Prostate gland (tissue), 2 donors: ENCODE measurements around the gene B3GNT5. TPM values are rescaled to one million over a fixed set of nuclear protein-coding genes. Genes with fewer than 3 reads are reported as not detected.

Source experiments
- DNase-seq: peaks from one replicate; pipeline ENCODE4 v3.0.0-alpha.2; 2019; ENCODE audit warnings: low spot score
- H3K27ac ChIP-seq, 2 donors: fragments of 200-600 bp; sonication (generic); 2 replicates each; pipeline ENCODE4 v1.5.1; 2017 to 2019
- H3K27me3 ChIP-seq: fragments of 200-600 bp; sonication (generic); replicated peaks from 2 replicates; pipeline ENCODE4 v1.5.1; 2019; ENCODE audit not compliant: insufficient read depth
- H3K36me3 ChIP-seq, 2 donors: fragments of 200-600 bp; sonication (generic); 1 replicate in 1 of 2; 2 replicates in 1 of 2; pipeline versions ENCODE4 v1.5.1 to v1.8.1; 2017 to 2019
- H3K4me1 ChIP-seq: fragments of 200-600 bp; sonication (generic); replicated peaks from 2 replicates; pipeline ENCODE4 v1.5.1; 2019
- H3K4me3 ChIP-seq, 2 donors: fragments of 200-600 bp; sonication (generic); 2 replicates each; pipeline ENCODE4 v1.5.1; 2017 to 2019
- H3K9me3 ChIP-seq: fragments of 200-600 bp; sonication (generic); 2 replicates; pipeline ENCODE4 v1.5.1; 2017
- POLR2A ChIP-seq: fragments of 450-650 bp; IDR thresholded peaks from one replicate; pipeline ENCODE4 v1.6.1; 2016; ENCODE audit warnings: antibody characterized with exemption, mild to moderate bottlenecking
- POLR2AphosphoS5 ChIP-seq: sonication (generic); formaldehyde crosslinking; IDR thresholded peaks from one replicate; pipeline ENCODE4 v1.6.1; 2017; ENCODE audit warnings: antibody characterized with exemption
- WGBS: methylation state at CpG from one replicate; pipeline ENCODE4 v1.1.5; 2018; 5-methylcytosine and 5-hydroxymethylcytosine counted together
- intact Hi-C: fragments of 100-400 bp; cut with DNase I; formaldehyde crosslinking; loops from one replicate; pipeline ENCODE4 v1.14.2; 2022
- total RNA-seq, 2 donors: library from RNA; depleted of rRNA; stranded (reverse); fragments of >200 nt; gene quantifications; one replicate each; pipeline ENCODE4 v1.1.0, GENCODE V29; 2016
- TF ChIP-seq, protein P1 (sequence below), 4 experiments: fragments of 200-600 bp in 2 of 4; fragments of 450-650 bp in 2 of 4; sonication (generic) in 2 of 4; IDR thresholded peaks; 1 replicate in 3 of 4; 2 replicates in 1 of 4; pipeline ENCODE4 v1.5.1; 2016 to 2019; ENCODE audit warnings: antibody characterized with exemption in 4 of 4, mild to moderate bottlenecking in 2 of 4, moderate library complexity in 2 of 4

Gene B3GNT5
- total RNA-seq, 2 donors from 2014 or later: 5.9 to 7.2 TPM

DNA sequence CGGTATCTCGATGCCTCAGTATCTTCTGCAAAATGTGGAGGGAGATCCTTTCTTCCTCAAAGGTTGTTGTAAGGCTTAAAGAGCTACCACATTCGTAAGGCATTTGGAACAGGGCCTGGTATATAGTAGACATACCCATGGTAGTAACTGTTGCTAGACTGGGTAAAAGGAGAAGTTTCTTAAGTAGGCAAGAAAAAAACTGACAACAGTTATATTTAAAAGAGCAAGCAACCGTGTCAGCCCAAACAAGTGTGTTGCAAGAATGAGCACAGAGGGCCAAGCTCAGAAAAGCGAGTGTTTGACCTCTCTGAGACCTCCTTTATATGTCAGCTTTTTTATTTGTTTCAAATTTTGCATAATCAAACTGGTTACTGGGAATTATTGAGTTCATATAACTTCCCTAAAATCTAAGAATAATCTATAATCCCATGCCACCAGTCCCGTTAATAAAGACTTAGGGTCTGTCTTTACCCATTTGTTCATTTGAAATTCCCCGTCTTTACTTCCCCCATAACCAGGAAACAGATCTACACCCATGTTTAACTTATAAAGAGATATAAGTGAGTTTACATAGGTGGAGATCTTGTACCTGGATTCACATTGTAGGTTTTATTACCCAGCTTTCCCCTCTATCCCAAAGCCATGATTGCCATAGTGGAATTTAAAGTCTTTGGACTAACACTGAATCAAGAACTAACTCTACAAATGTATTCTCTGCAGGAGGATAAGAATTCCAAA is 7.3 kb downstream of the B3GNT5 start:
- no peaks in the 10 kb centered on the region for H3K27me3 ChIP-seq
- no peaks in the 10 kb centered on the region for H3K36me3 ChIP-seq
- TF ChIP-seq POLR2AphosphoS5 (no peak), POLR2A (no peak)
- TF ChIP-seq, protein P1, sequence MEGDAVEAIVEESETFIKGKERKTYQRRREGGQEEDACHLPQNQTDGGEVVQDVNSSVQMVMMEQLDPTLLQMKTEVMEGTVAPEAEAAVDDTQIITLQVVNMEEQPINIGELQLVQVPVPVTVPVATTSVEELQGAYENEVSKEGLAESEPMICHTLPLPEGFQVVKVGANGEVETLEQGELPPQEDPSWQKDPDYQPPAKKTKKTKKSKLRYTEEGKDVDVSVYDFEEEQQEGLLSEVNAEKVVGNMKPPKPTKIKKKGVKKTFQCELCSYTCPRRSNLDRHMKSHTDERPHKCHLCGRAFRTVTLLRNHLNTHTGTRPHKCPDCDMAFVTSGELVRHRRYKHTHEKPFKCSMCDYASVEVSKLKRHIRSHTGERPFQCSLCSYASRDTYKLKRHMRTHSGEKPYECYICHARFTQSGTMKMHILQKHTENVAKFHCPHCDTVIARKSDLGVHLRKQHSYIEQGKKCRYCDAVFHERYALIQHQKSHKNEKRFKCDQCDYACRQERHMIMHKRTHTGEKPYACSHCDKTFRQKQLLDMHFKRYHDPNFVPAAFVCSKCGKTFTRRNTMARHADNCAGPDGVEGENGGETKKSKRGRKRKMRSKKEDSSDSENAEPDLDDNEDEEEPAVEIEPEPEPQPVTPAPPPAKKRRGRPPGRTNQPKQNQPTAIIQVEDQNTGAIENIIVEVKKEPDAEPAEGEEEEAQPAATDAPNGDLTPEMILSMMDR (IDR thresholded peaks at IDR 0.05): no peak
- H3K9me3 ChIP-seq: no peaks in the 10 kb centered on the region
- no peak overlapping the region for H3K27ac ChIP-seq
- intact Hi-C loops: no loop called here
- WGBS: 70% methylated on average over 7 of the region's 7 CpGs
- DNase-seq: no peak
- no peaks in the 10 kb centered on the region for H3K4me1 ChIP-seq
- H3K4me3 ChIP-seq: no peak overlapping the region

DNA sequence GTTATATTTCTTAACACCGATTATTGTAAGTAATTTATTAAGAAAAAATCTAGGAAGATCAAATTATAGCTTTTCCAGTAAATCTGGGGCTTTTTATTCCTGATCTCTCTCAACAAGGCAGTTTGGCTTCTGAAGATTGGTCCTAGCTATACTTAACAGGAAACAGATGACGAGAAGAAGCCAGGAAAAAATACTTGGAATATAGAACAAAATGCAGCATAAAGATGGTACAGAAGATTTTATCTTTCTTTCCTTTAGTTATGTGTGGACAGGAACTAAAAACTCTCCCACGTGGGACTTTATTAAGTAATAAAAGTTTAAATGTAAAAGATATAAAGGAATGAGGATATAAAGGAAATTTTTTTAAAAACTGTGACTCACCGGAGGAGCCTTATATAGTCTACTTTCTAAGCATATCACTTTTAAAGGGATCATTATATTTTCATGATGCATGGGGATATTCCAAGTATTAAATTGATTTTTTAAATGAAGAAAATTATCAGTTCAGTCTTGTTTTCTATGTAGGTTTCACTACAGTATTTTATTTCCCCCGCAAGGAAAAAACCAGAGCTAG is 8.2 kb downstream of the B3GNT5 start:
- 66% methylated on average over 5 of the region's 5 CpGs for WGBS
- Histone ChIP-seq H3K4me3 (no peak overlapping the region), H3K9me3 (no peaks in the 10 kb centered on the region), H3K4me1 (no peaks in the 10 kb centered on the region), H3K27me3 (no peaks in the 10 kb centered on the region), H3K36me3 (no peaks in the 10 kb centered on the region), H3K27ac (no peak overlapping the region)
- intact Hi-C loops: no loop called here
- no peak for DNase-seq
- no peak for TF ChIP-seq POLR2AphosphoS5
- TF ChIP-seq POLR2A: no peak
- TF ChIP-seq, protein P1 (IDR thresholded peaks at IDR 0.05): no peak

DNA sequence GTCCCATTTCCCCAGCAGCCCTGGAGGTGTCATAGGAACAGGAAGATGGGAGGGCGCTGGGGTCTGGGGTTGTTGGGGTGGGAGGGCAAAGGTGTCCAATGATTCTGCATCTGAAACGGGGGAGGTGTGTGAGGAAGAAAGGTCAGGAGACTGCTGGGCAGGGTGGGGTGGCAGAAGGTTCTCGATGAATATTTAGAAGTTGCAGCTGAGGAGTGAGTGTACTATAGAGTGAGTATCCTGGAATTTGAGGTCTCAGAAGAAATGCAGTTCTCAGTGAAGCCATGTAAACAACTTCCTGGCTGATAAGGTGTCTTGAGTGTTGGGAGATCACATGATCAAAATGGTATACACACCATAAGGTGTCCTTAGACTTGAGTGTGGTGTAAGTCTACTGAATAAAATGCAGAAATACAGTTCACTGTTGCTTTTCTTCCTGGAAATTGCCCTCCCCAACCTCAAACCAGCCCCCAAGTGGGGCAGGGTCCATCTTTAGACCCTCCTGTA is 9.9 kb downstream of the B3GNT5 start:
- H3K27me3 ChIP-seq: no peaks in the 10 kb centered on the region
- H3K4me1 ChIP-seq: no peaks in the 10 kb centered on the region
- TF ChIP-seq POLR2AphosphoS5: no peak
- TF ChIP-seq, protein P1 (IDR thresholded peaks at IDR 0.05): no peak
- TF ChIP-seq POLR2A: no peak
- H3K9me3 ChIP-seq: no peaks in the 10 kb centered on the region
- no peak for DNase-seq
- 93% methylated on average over 3 of the region's 3 CpGs for WGBS
- H3K27ac ChIP-seq: no peak overlapping the region
- intact Hi-C loops: no loop called here
- H3K36me3 ChIP-seq: no peaks in the 10 kb centered on the region
- H3K4me3 ChIP-seq: no peak overlapping the region

- 28% methylated on average over 5 of the region's 5 CpGs for WGBS
- H3K4me3 ChIP-seq: no peak overlapping the region
- no peak overlapping the region for H3K27ac ChIP-seq
- TF ChIP-seq, protein P1 (IDR thresholded peaks at IDR 0.05): no peak
- TF ChIP-seq POLR2AphosphoS5 (no peak), POLR2A (no peak)
- H3K36me3 ChIP-seq: no peaks in the 10 kb centered on the region
- H3K27me3 ChIP-seq: no peaks in the 10 kb centered on the region
- H3K9me3 ChIP-seq: no peaks in the 10 kb centered on the region
- DNase-seq: no peak
- intact Hi-C loops: no loop called here
- no peaks in the 10 kb centered on the region for H3K4me1 ChIP-seq
These were observed 11.2 kb downstream of the B3GNT5 start for GRCh38 chr3:183264268-183264667.
